Pancreas (tissue), 10 donors: ENCODE measurements around the gene EMP1. TPM values are rescaled to one million over a fixed set of nuclear protein-coding genes. Genes with fewer than 3 reads are reported as not detected.
A peak's percentile ranks its signal among the peaks of the same experiment; 100 is the strongest.

Source experiments
- ATAC-seq, 4 donors: fragments of 200-7000 bp; cut with Tn5 transposase; one replicate each; pipeline versions ENCODE4 v1.8.0 to v1.9.1; 2020; ENCODE audit warnings: mild to moderate bottlenecking in 4 of 4, moderate library complexity in 4 of 4
- DNase-seq, 6 donors: peaks; one replicate each; pipeline ENCODE4 v3.0.0-alpha.2; 2020
- FAIRE-seq: peaks from 2 replicates; lab custom pipeline; 2012; peaks lifted over from hg19 to GRCh38; lab: Jason Lieb, UNC
- H3K27ac ChIP-seq, 4 donors: fragments of 200-600 bp; sonication (generic); 1 replicate in 3 of 4; 2 replicates in 1 of 4; pipeline versions ENCODE4 v1.5.0 to v1.8.0; 2020
- H3K27me3 ChIP-seq, 4 donors: fragments of 200-600 bp; one replicate each; pipeline ENCODE4 v1.8.0; 2021
- H3K36me3 ChIP-seq, 3 donors: fragments of 200-600 bp; sonication (generic) in 1 of 3; one replicate each; pipeline versions ENCODE4 v1.5.0 to v1.8.0; 2020 to 2021
- H3K4me1 ChIP-seq, 3 donors: fragments of 200-600 bp; one replicate each; pipeline ENCODE4 v1.8.0; 2021
- H3K4me3 ChIP-seq, 4 donors: fragments of 200-600 bp; sonication (generic) in 2 of 4; one replicate each; pipeline versions ENCODE4 v1.5.0 to v1.8.0; 2020 to 2021
- H3K9me3 ChIP-seq, 4 donors: fragments of 200-600 bp; one replicate each; pipeline ENCODE4 v1.8.0; 2021
- CTCF ChIP-seq, 4 donors: fragments of 200-600 bp; sonication (generic) in 3 of 4; IDR thresholded peaks; one replicate each; pipeline versions ENCODE4 v1.5.0 to v1.8.0; 2021; ENCODE audit warnings: antibody characterized with exemption in 4 of 4
- WGBS, 2 donors: extraction: QIAGEN DNeasy Blood & Tissue Kit; methylation state at CpG; one replicate each; pipeline ENCODE4 v1.1.7; 2013; 5-methylcytosine and 5-hydroxymethylcytosine counted together
- intact Hi-C, 3 donors: fragments of 100-400 bp; cut with DNase I; formaldehyde crosslinking; loops; one replicate each; pipeline versions ENCODE4 v1.11.1 to v1.14.2; 2022
- polyA plus RNA-seq, 2 donors: library from polyadenylated mRNA; stranded (reverse); fragments of 200-250 nt; gene quantifications; one replicate each; pipeline ENCODE4 v1.2.3, GENCODE V29; 2013
- total RNA-seq, 6 donors: library from RNA; stranded (reverse); fragmentation: NEBNext Ultra II Directional in 4 of 6; extraction: Animal tissue kit (Norgen Biotek cat#: 25700) in 4 of 6; gene quantifications; one replicate each; pipeline versions ENCODE4 v1.2.1 to v1.2.4, GENCODE V29; 2021 to 2023
- donor health status: healthy with polysubstance abuse.
- donor health status: DM: no; HTN: no; CAD: no; lungs with moderate emphysema.
- donor health status: DM: no; HTN: no; CAD: no.
- donor health status: control.
- donor health status: control.
- donor health status: Bipolar disorder and iron deficiency.
- donor health status: DM: yes; HTN: yes; CAD: no.
- donor health status: DM: no; HTN: no; CAD: no.
- donor health status: DM: no; HTN: no; CAD: no.
- donor health status: DM: yes; HTN: yes; CAD: no.

EMP1 gene
- total and polyA plus RNA-seq, 8 donors: 5.8 to 43.4 (median 18.7) TPM

- no peak for TF ChIP-seq CTCF (IDR thresholded peaks at IDR 0.05)
- Histone ChIP-seq H3K27ac (no peak overlapping the region), H3K4me1 (no peaks in the 10 kb centered on the region), H3K9me3 (no peaks in the 10 kb centered on the region), H3K36me3 (no peaks in the 10 kb centered on the region), H3K4me3 (no peak overlapping the region), H3K27me3 (peaks cover 0 to 2% (median 0%) of the 10 kb centered on the region in 4 donors)
- WGBS, 2 donors: 81 to 85% methylated on average over 2 of the region's 2 CpGs
- intact Hi-C loops: no loop called here
- no peak for FAIRE-seq
- peak in 1 of 4 donors; percentile 56 for ATAC-seq
- no peak for DNase-seq
These were observed 45.4 kb downstream of the EMP1 start for GRCh38 chr12:13241833-13242488.

GRCh38 chr12:13242936-13243335, 46.4 kb downstream of the EMP1 start:
- DNase-seq (no peak), FAIRE-seq (no peak), ATAC-seq (no peak)
- 71 to 78% methylated on average over 4 of the region's 4 CpGs for WGBS, 2 donors
- no peak for TF ChIP-seq CTCF (IDR thresholded peaks at IDR 0.05)
- H3K4me1 ChIP-seq: no peaks in the 10 kb centered on the region
- peaks cover 0 to 2% (median 0%) of the 10 kb centered on the region in 4 donors for H3K27me3 ChIP-seq
- intact Hi-C loops: no loop called here
- no peak overlapping the region for H3K4me3 ChIP-seq
- no peaks in the 10 kb centered on the region for H3K36me3 ChIP-seq
- H3K9me3 ChIP-seq: no peaks in the 10 kb centered on the region
- H3K27ac ChIP-seq: no peak overlapping the region

- no peak for TF ChIP-seq CTCF (IDR thresholded peaks at IDR 0.05)
- H3K27ac ChIP-seq: no peak overlapping the region
- no peak overlapping the region for H3K4me3 ChIP-seq
- H3K4me1 ChIP-seq: no peaks in the 10 kb centered on the region
- intact Hi-C loops: no loop called here
- ATAC-seq: no peak
- DNase-seq: no peak
- H3K9me3 ChIP-seq: no peaks in the 10 kb centered on the region
- WGBS, 2 donors: 34 to 36% methylated on average over 1 of the region's 1 CpG
- FAIRE-seq: no peak
- no peaks in the 10 kb centered on the region for H3K36me3 ChIP-seq
- peaks cover 0 to 2% (median 0%) of the 10 kb centered on the region in 4 donors for H3K27me3 ChIP-seq
These were observed 47.1 kb downstream of the EMP1 start for GRCh38 chr12:13243516-13244070.

GRCh38 chr12:13247596-13247995, 51.1 kb downstream of the EMP1 start:
- no peak for TF ChIP-seq CTCF (IDR thresholded peaks at IDR 0.05)
- ATAC-seq (no peak), DNase-seq (no peak), FAIRE-seq (no peak)
- no peaks in the 10 kb centered on the region for H3K36me3 ChIP-seq
- H3K9me3 ChIP-seq: no peaks in the 10 kb centered on the region
- H3K27ac ChIP-seq: no peak overlapping the region
- no peaks in the 10 kb centered on the region for H3K27me3 ChIP-seq
- H3K4me1 ChIP-seq: no peaks in the 10 kb centered on the region
- H3K4me3 ChIP-seq: no peak overlapping the region
- WGBS, 2 donors: 69 to 74% methylated on average over 3 of the region's 3 CpGs
- intact Hi-C loops: no loop called here

- no peak for ATAC-seq
- H3K36me3 ChIP-seq: no peaks in the 10 kb centered on the region
- H3K4me3 ChIP-seq: no peak overlapping the region
- no peak for DNase-seq
- no peaks in the 10 kb centered on the region for H3K4me1 ChIP-seq
- WGBS, 2 donors: 73 to 82% methylated on average over 1 of the region's 1 CpG
- no peaks in the 10 kb centered on the region for H3K9me3 ChIP-seq
- FAIRE-seq: no peak
- no peak for TF ChIP-seq CTCF (IDR thresholded peaks at IDR 0.05)
- intact Hi-C loops: no loop called here
- H3K27ac ChIP-seq: no peak overlapping the region
- no peaks in the 10 kb centered on the region for H3K27me3 ChIP-seq
These were observed 52.4 kb downstream of the EMP1 start for GRCh38 chr12:13248964-13249363.
